Retinal pigment epithelial cell (primary cell): ENCODE measurements around the gene SIK3.
"Not testable (repeated sequence)": the region's sequence is repeated elsewhere in the genome, so short reads cannot be mapped to it uniquely, and the experiment has no call there.

ENCODE experiments used
- DNase-seq: peaks from one replicate; pipeline ENCODE4 v3.0.0-alpha.2; 2010; ENCODE audit warnings: low read depth
- H3K4me3 ChIP-seq: 2 replicates; pipeline ENCODE4 v1.5.1; 2011; ENCODE audit warnings: mild to moderate bottlenecking, low read length, control low read depth, moderate library complexity
- CTCF ChIP-seq: conservative IDR thresholded peaks from 2 replicates; pipeline ENCODE4 v1.5.1; 2011; ENCODE audit warnings: low read depth, low read length, control low read depth, inconsistent platforms

The SIK3 gene

DNA sequence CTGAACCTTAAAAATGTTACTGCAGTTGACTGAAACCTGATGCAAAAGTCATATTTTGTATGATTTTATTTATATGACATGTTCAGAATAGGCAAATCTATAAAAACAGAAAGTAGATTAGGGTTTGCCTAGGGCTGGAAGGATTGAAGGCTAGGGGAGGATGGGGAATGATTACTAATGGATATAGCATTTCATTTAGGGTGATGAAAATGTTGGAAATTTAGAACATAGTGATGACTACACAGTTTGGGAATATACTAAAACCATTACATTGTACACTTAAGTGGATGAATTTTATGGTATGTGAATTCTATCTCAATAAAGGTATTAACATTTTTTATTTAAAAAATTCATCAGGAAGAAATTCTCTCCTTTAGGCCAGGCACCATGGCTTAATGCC lies 22.9 kb upstream of the SIK3 start:
- no peak for TF ChIP-seq CTCF
- no peak overlapping the region for H3K4me3 ChIP-seq
- DNase-seq: no peak

GRCh38 chr11:117117681-117118080 lies 19.5 kb upstream of the SIK3 start:
- no peak overlapping the region for H3K4me3 ChIP-seq
- no peak for TF ChIP-seq CTCF
- DNase-seq: no peak

GRCh38 chr11:117112939-117113338 lies 14.7 kb upstream of the SIK3 start:
- H3K4me3 ChIP-seq, DNase-seq: not testable (repeated sequence)

DNA sequence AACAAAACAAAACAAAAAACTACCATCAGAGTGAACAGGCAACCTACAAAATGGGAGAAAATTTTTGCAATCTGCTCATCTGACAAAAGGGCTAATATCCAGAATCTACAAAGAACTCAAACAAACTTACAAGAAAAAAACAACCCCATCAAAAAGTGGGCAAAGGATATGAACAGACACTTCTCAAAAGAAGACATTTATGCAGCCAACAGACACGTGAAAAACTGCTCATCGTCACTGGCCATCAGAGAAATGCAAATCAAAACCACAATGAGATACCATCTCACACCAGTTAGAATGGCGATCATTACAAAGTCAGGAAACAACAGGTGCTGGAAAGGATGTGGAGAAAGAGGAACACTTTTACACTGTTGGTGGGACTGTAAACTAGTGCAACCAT lies 14.3 kb upstream of the SIK3 start:
- DNase-seq, H3K4me3 ChIP-seq: not testable (repeated sequence)

DNA sequence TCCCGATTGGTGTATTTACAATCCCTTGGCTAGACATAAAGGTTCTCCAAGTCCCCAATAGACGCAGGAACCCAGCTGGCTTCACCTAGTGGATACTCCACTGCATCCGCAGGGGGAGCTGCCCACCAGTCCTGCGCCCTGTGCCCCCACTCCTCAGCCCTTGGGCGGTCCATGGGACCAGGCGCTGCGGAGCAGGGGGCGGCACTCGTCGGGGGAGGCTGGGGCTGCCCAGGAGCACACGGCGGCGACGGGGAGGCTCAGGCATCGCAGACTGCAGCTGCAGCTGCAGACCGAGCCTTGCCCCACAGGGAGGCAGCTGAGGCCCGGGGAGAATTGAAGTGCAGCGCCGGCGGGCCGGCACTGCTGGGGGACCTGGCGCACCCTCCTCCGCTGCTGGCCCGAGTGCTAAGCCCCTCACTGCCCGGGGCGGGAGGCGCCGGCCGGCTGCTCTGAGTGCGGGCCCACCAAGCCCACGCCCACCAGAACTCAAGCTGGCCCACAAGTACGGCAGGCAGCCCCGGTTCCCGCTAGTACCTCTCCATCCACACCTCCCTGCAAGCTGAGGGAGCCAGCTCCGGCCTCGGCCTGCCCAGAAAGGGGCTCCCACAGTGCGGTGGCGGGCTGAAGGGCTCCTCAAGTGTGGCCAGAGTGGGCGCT lies 12.2 kb upstream of the SIK3 start:
- DNase-seq: no peak
- TF ChIP-seq CTCF: no peak
- no peak overlapping the region for H3K4me3 ChIP-seq

GRCh38 chr11:117107701-117108590 lies 9.7 kb upstream of the SIK3 start:
- DNase-seq: no peak
- no peak overlapping the region for H3K4me3 ChIP-seq
- TF ChIP-seq CTCF: no peak

- TF ChIP-seq CTCF: no peak
- no peak for DNase-seq
- no peak overlapping the region for H3K4me3 ChIP-seq
Measured at GRCh38 chr11:117100556-117100955, 2.3 kb upstream of the SIK3 start.

DNA sequence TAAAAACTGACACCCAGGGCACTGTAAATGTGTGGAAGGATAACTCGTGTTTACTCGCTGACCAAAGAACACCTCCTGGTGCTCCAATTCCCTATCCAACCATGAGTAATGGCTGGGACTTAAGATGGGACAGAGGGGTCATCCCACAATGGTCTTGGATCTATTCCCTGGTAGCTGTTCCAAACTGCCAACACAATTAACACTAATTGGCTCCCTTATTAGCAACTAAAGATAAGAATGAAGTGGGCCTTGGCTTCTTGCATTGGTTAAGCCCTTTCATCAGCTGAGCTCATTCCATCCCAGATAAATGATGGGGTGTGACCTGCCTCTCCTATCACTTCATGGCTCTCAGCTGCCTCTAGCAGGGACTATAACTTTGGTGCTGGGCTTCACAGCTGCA lies 1.5 kb upstream of the SIK3 start:
- no peak for DNase-seq
- H3K4me3 ChIP-seq: no peak overlapping the region
- TF ChIP-seq CTCF: no peak
